Panc1 (cell line): ENCODE measurements around the gene ZCCHC2. TPM values are rescaled to one million over a fixed set of nuclear protein-coding genes. Genes with fewer than 3 reads are reported as not detected.

Experiments
- ATAC-seq: fragments of 200-7000 bp; cut with Tn5 transposase; 2 replicates; pipeline ENCODE4 v1.9.1; 2020; ENCODE audit warnings: mild to moderate bottlenecking, moderate library complexity
- BruUV-seq: library from RNA; stranded (reverse); fragments of 400-500 nt; replicated peaks from 2 replicates; lab custom pipeline; 2021; lab: Mats Ljungman, UMichigan
- CTCF ChIA-PET: fragments of 300-600 bp; sonication (Branson Sonifier 250); formaldehyde crosslinking; loops from one replicate; lab custom pipeline; 2022; ENCODE audit warnings: antibody characterized with exemption; lab: Charles Lee
- POLR2A ChIA-PET: fragments of 300-600 bp; sonication (Branson Sonifier 250); formaldehyde crosslinking; loops from one replicate; lab custom pipeline; 2022; ENCODE audit warnings: antibody characterized with exemption; lab: Charles Lee
- DNase-seq: peaks from one replicate; pipeline ENCODE4 v3.0.0-alpha.2; 2010; ENCODE audit warnings: low read depth, low spot score
- H3K27ac ChIP-seq: 2 replicates; pipeline ENCODE4 v1.5.1; 2011; ENCODE audit warnings: mild to moderate bottlenecking, low read length, inconsistent platforms
- H3K27me3 ChIP-seq: fragments of 200-500 bp; sonication (Bioruptor generic); 2 replicates; pipeline ENCODE4 v1.6.0; 2014; ENCODE audit warnings: low read length, inconsistent platforms; ENCODE audit not compliant: control insufficient read depth, insufficient read depth
- H3K36me3 ChIP-seq: fragments of 200-500 bp; sonication (Bioruptor generic); 2 replicates; pipeline ENCODE4 v1.5.1; 2014; ENCODE audit warnings: inconsistent platforms, mild to moderate bottlenecking, low read length, moderate library complexity; ENCODE audit not compliant: control insufficient read depth, insufficient read depth
- H3K4me1 ChIP-seq: 2 replicates; pipeline ENCODE4 v1.5.1; 2011; ENCODE audit warnings: inconsistent platforms, mild to moderate bottlenecking, low read length, moderate library complexity; ENCODE audit not compliant: control insufficient read depth, insufficient read depth
- H3K4me3 ChIP-seq, 2 experiments: 2 replicates each; pipeline ENCODE4 v1.5.1; 2011 to 2012; ENCODE audit warnings: low read depth in 2 of 2, low read length in 2 of 2, mild to moderate bottlenecking in 2 of 2, inconsistent platforms in 1 of 2, moderate library complexity in 1 of 2
- H3K9me3 ChIP-seq: fragments of 200-500 bp; sonication (Bioruptor generic); 2 replicates; pipeline ENCODE4 v1.5.1; 2014; ENCODE audit warnings: low read depth, mild to moderate bottlenecking, inconsistent platforms, low read length, moderate library complexity; ENCODE audit not compliant: control insufficient read depth, insufficient read depth
- POLR2AphosphoS5 ChIP-seq: IDR thresholded peaks from 2 replicates; pipeline ENCODE4 v1.6.1; 2012; ENCODE audit warnings: mild to moderate bottlenecking, low read depth, low read length, moderate library complexity
- SIN3A ChIP-seq: IDR thresholded peaks from 2 replicates; pipeline ENCODE4 v1.6.1; 2012; ENCODE audit warnings: low read depth, mild to moderate bottlenecking, low read length, moderate library complexity, borderline replicate concordance; ENCODE audit not compliant: insufficient read depth
- TCF7L2 ChIP-seq: IDR thresholded peaks from 2 replicates; pipeline ENCODE4 v1.6.1; 2011; ENCODE audit warnings: mild to moderate bottlenecking, low read depth, low read length, inconsistent platforms
- in situ Hi-C: cut with HindIII; loops from 2 replicates; pipeline ENCODE4 v1.10.0; 2016; ENCODE audit warnings: low sequenced_read_pairs, low pct_unique_long_range_greater_than_20kb
- intact Hi-C: fragments of 100-400 bp; cut with micrococcal nuclease; formaldehyde crosslinking; loops from one replicate; pipeline ENCODE4 v1.10.0; 2022; ENCODE audit not compliant: unreplicated experiment
- total RNA-seq: library from RNA; stranded (reverse); gene quantifications from one replicate; pipeline ENCODE4 v1.2.1, GENCODE V29; 2021; ENCODE audit not compliant: unreplicated experiment
- TF ChIP-seq, protein P1 (sequence below): fragments of 450-650 bp; IDR thresholded peaks from 2 replicates; pipeline ENCODE4 v1.5.1; 2017; ENCODE audit warnings: mild to moderate bottlenecking
- TF ChIP-seq, protein P2 (sequence below), 2 experiments: IDR thresholded peaks; 2 replicates each; pipeline ENCODE4 v1.6.1; 2011 to 2012; ENCODE audit warnings: low read depth in 2 of 2, control low read depth in 1 of 2, low read length in 1 of 2, mild to moderate bottlenecking in 1 of 2, moderate library complexity in 1 of 2; ENCODE audit not compliant: insufficient read depth in 1 of 2

Gene ZCCHC2
- total RNA-seq, 1 experiment from 2014 or later: 18.2 TPM

DNA sequence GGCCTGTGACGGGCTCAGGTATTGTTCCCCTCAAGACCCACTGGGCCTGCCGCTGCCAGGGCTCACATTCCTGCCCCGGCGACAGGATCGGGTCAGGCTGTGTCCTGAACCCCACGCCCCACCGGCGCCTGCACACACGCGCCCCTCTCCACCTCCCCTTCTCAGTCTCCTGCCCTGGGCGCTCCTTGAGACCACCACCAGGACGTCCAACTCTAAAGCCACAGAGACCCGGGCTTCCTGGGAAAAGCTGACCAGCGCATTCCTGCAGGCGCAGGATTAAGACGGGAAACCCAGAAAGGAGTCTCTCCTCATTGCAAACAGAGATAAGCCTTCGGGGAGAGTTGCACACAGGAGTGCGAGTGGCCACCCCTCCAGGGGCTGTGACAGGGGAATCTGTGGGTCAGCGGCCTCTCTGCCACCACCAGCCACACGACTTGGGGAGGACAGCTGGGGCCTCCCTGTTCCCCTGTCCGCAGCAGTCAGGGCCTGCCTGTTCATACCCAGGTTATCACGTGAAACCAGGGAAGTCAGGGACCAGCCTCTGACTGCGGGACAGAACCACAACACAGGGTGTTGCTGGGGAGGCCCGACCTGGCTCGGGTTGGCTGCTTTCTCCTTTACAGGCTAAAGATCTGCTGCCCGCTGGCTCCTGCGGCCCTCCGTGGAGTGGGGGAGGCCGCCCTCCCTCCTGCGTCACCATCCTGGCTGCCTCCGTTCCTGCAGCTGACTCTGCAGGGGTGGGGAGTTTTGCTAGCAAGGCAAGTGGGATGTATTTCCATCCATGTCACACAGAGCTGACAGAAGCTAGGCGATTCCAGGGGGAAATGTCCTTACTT, 88.8 kb downstream of the ZCCHC2 start:
- POLR2A ChIA-PET: no interaction called here
- Histone ChIP-seq H3K9me3 (no peaks in the 10 kb centered on the region), H3K4me3 (no peak overlapping the region), H3K36me3 (no peaks in the 10 kb centered on the region), H3K27ac (no peak overlapping the region), H3K4me1 (no peaks in the 10 kb centered on the region), H3K27me3 (no peaks in the 10 kb centered on the region)
- intact Hi-C loops (no loop called here), in situ Hi-C loops (no loop called here)
- no TSS peak for BruUV-seq
- DNase-seq (no peak), ATAC-seq (no peak)
- TF ChIP-seq, protein P1, sequence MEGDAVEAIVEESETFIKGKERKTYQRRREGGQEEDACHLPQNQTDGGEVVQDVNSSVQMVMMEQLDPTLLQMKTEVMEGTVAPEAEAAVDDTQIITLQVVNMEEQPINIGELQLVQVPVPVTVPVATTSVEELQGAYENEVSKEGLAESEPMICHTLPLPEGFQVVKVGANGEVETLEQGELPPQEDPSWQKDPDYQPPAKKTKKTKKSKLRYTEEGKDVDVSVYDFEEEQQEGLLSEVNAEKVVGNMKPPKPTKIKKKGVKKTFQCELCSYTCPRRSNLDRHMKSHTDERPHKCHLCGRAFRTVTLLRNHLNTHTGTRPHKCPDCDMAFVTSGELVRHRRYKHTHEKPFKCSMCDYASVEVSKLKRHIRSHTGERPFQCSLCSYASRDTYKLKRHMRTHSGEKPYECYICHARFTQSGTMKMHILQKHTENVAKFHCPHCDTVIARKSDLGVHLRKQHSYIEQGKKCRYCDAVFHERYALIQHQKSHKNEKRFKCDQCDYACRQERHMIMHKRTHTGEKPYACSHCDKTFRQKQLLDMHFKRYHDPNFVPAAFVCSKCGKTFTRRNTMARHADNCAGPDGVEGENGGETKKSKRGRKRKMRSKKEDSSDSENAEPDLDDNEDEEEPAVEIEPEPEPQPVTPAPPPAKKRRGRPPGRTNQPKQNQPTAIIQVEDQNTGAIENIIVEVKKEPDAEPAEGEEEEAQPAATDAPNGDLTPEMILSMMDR: no peak
- TF ChIP-seq TCF7L2 (no peak), POLR2AphosphoS5 (no peak), SIN3A (no peak)
- TF ChIP-seq, protein P2, sequence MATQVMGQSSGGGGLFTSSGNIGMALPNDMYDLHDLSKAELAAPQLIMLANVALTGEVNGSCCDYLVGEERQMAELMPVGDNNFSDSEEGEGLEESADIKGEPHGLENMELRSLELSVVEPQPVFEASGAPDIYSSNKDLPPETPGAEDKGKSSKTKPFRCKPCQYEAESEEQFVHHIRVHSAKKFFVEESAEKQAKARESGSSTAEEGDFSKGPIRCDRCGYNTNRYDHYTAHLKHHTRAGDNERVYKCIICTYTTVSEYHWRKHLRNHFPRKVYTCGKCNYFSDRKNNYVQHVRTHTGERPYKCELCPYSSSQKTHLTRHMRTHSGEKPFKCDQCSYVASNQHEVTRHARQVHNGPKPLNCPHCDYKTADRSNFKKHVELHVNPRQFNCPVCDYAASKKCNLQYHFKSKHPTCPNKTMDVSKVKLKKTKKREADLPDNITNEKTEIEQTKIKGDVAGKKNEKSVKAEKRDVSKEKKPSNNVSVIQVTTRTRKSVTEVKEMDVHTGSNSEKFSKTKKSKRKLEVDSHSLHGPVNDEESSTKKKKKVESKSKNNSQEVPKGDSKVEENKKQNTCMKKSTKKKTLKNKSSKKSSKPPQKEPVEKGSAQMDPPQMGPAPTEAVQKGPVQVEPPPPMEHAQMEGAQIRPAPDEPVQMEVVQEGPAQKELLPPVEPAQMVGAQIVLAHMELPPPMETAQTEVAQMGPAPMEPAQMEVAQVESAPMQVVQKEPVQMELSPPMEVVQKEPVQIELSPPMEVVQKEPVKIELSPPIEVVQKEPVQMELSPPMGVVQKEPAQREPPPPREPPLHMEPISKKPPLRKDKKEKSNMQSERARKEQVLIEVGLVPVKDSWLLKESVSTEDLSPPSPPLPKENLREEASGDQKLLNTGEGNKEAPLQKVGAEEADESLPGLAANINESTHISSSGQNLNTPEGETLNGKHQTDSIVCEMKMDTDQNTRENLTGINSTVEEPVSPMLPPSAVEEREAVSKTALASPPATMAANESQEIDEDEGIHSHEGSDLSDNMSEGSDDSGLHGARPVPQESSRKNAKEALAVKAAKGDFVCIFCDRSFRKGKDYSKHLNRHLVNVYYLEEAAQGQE (IDR thresholded peaks at IDR 0.05; ENCODE audit: insufficient read depth in 1 of 2, low read depth in 2 of 2, low read length in 1 of 2): no peak
- CTCF ChIA-PET: no interaction called here

DNA sequence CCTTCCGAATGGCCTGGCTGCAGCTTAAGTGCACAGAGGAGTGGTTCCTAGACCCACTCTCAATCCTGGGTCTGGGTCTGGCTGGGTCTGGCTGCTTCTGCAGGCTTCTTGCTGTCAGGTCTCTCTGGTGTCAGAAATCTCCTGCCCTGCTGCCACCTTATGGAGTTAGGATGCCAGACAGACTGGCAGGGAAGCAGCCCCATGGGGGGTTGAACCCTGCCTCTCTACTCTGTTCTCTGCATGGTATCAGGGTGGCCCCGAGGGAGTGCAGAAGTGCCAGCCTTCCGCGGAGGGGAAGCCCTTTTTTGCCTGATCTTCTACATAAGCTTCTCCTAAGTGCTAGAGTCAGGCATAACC, 89.4 kb downstream of the ZCCHC2 start:
- Histone ChIP-seq H3K4me1 (no peaks in the 10 kb centered on the region), H3K4me3 (no peak overlapping the region), H3K27me3 (no peaks in the 10 kb centered on the region), H3K36me3 (no peaks in the 10 kb centered on the region), H3K27ac (no peak overlapping the region), H3K9me3 (no peaks in the 10 kb centered on the region)
- no peak for DNase-seq
- in situ Hi-C loops (no loop called here), intact Hi-C loops (no loop called here)
- no peak; the same call in 1 of the 2 replicates for ATAC-seq
- POLR2A ChIA-PET: no interaction called here
- CTCF ChIA-PET: no interaction called here
- TF ChIP-seq POLR2AphosphoS5 (no peak), TCF7L2 (no peak), SIN3A (no peak)
- TF ChIP-seq, protein P2 (IDR thresholded peaks at IDR 0.05; ENCODE audit: insufficient read depth in 1 of 2, low read depth in 2 of 2, low read length in 1 of 2): no peak
- BruUV-seq: no TSS peak
